Peyer's patch (tissue), 4 donors: Measurements from ENCODE around the gene S100A3.

Source experiments
- POLR2A ChIP-seq, 2 donors: fragments of 450-650 bp; IDR thresholded peaks; one replicate each; pipeline ENCODE4 v1.5.1; 2017; ENCODE audit warnings: antibody characterized with exemption in 2 of 2, mild to moderate bottlenecking in 2 of 2, moderate library complexity in 2 of 2
- TF ChIP-seq, protein P1 (sequence below), 6 experiments: fragments of 450-650 bp in 4 of 6; fragments of 200-600 bp in 2 of 6; sonication (generic) in 1 of 6; IDR thresholded peaks; one replicate each; pipeline ENCODE4 v1.5.1; 2017 to 2019; ENCODE audit warnings: antibody characterized with exemption in 6 of 6, mild to moderate bottlenecking in 3 of 6, moderate library complexity in 1 of 6

DNA sequence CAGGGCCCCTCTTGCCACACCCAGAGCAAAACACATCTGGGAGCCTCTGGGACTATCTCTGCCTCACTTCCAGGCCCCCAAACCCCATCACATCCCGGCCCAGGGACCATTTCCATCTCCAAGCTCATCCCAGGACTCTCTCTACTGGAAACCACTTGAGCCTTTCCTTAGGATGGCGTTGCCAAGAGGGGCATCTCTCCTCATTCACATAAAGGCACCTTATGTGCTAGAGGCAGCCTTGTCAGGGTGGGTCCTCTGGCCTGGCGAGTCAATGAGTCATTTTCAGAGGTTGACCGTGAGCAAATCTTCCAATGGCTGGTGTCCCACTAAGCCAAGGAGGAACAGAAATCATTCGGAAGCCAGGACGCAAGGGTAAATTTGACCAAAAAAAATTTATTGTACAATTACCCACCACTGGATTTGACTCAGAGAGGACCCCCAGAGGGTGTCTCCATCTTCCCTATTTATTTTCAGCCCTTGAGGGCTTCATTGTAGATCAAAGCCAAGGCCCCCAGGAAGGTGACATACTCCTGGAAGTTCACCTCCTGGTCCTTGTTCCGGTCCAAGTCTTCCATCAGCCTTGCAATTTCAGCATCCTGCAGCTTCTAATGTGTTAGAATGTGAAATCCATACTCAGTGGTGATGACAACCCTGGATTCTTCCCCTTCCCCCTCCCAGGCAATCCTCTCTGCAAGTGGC is 14.7 kb downstream of the S100A3 start:
- TF ChIP-seq, protein P1, sequence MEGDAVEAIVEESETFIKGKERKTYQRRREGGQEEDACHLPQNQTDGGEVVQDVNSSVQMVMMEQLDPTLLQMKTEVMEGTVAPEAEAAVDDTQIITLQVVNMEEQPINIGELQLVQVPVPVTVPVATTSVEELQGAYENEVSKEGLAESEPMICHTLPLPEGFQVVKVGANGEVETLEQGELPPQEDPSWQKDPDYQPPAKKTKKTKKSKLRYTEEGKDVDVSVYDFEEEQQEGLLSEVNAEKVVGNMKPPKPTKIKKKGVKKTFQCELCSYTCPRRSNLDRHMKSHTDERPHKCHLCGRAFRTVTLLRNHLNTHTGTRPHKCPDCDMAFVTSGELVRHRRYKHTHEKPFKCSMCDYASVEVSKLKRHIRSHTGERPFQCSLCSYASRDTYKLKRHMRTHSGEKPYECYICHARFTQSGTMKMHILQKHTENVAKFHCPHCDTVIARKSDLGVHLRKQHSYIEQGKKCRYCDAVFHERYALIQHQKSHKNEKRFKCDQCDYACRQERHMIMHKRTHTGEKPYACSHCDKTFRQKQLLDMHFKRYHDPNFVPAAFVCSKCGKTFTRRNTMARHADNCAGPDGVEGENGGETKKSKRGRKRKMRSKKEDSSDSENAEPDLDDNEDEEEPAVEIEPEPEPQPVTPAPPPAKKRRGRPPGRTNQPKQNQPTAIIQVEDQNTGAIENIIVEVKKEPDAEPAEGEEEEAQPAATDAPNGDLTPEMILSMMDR (IDR thresholded peaks at IDR 0.05) = no peak
- TF ChIP-seq POLR2A (IDR thresholded peaks at IDR 0.05) = no peak
